Hematopoietic multipotent progenitor cell treated with erythropoietin and hydrocortisone succinate and interleukin-3 and kit ligand, for 15 days (in vitro differentiated cells): Measurements from ENCODE around the gene RPP40.
"Not testable (repeated sequence)": the region's sequence is repeated elsewhere in the genome, so short reads cannot be mapped to it uniquely, and the experiment has no call there.

Source experiments
- DNase-seq: peaks from one replicate; pipeline ENCODE4 v3.0.0-alpha.2; 2015; ENCODE audit warnings: low spot score

Gene RPP40

DNA sequence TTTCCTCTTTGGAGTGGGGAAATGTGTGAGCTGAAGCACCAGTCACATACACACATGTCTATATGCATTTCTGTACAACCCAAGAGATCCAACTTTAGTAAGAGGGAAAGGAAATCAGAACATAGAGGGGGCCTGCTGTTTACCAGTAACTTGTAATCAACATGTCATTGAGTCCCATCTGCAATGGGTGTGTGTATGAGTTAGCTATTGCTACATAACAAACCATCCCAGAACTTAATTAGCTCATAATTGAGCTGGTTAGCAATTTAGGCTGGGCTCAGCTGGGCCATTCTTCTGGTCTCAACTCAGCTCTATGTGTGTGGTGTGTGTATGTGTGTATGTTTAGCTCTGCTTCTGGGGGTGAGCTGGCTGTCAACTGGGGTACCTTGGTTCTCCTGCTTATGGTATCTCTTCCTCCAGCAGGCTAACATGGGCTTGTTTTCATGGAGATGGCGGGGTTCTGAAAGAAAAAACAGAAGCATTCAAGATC is 10.3 kb upstream of the RPP40 start:
- DNase-seq: no peak

DNA sequence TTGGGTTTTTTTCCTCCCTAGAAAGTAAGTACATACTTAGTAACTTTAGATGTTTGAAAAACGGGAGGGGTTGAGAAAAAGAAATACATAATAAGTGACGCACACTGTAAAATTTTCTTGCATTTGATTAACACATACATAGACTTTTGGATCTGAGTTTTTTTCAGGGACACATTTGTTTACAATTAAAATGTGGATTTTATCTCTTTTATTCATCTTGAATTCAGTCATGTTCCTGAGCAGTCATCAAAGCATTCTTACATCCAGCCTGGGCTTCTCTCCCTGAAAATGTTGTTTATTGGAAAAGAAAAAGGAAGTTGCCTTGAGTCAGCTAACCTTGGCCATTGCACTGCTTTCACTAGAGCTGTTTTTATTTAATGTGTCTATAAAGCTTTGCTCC is 8.7 kb upstream of the RPP40 start:
- no peak for DNase-seq

DNA sequence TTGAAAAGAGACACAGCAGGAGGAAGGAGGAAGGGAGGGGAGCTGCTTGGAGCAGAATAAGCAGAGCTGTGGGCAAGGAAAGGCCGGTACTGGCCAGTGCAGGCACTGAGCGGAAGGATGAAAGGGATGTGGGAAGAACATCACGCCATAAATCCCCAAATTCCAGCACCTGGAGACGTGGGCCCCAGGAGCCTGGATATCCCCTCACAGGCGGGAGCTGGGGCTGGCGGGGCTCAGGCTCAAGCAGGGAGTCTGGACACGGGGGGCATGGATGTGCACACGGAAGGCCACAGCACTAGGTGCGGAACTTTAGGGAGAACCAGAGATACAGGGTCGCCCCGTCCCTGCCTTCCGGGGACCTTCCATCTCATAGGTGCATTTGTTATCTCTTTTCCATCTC is 7.5 kb upstream of the RPP40 start:
- DNase-seq: no peak

DNA sequence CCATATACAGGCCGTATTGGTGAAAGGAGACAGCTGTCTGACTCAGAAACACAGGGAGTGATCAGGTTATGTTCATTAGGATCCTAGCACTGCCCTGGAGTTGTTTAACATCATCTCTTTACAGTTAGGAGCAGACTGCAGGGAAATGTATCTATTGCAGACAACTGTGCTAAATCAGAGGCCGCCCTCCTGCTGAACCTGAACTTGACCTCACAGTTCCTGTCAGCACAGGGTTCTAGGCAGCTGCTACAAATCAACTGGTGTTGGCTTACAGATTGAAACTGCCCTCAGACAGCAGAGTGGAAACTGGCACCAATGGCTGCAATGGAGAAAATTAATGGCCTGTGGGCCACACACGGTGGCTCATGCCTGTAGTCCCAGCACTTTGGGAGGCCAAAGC is 3.7 kb upstream of the RPP40 start:
- no peak for DNase-seq

DNA sequence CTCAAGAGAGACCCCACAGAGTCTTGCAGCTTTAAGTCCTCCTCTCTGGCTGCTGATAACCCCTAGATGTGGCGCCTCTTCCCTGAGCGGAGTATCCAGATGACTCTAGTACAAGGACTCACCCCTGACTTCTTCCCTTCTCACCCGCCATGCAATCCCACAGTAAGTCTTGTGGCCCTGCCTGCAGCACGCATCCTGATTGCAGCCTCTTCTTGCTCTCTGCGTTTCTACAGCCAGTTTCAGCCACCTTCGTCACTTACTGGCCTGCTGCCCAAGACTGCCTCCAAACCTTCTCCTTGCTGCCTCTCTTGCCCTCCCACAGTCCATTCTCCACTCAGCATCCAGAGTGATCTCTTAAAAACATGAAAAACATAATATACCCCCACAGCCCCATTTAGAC is 2.4 kb upstream of the RPP40 start:
- no peak for DNase-seq

DNA sequence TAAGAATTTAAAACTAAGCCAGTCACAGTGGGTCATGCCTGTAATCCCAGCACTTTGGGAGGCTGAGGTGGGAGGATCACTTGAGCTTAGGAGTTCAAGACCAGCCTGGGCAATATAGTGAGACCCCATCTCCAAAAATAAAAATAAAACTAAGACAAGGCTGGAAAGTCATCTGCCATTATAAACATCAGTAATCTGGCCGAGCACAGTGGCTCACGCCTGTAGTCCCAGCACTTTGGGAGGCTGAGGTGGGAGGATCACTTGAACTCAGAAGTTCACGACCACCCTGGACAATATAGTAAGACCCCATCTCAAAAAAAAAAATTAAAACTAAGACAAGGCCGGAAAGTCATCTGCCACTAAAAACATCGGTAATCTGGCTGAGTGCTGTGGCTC is 1.2 kb upstream of the RPP40 start:
- not testable (repeated sequence) for DNase-seq

DNA sequence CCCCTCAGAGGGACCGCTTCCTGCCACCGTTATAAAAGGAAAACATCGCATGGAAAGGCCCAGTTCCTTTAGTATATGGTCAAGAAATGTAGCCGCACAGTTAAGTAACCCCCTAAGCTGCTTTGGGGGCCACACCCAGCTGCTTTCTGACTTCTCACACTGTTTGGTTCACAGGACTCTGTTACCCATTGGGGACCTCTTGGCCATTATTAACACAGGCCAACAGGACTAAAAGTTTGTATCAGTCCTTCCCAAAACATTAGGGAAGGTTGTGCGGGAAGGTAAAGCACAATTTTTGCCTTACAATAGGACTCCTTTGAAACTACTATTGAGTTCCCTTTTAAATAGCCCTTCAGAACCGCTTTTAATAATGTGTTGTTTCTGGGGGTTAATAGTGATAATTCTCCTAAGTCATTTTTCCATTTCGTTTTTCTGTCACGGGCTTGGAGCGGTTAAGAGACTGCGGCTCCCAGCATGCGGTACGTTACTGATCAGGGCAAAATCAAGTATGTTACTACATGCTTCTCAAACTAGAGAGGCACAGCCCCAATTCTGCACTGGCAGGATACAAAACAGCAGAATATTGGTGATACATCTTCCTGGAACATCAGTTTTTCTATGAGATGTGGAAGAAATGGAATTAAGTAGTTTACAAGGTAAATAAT is 668 bp upstream of the RPP40 start:
- peak; percentile 36 for DNase-seq

DNA sequence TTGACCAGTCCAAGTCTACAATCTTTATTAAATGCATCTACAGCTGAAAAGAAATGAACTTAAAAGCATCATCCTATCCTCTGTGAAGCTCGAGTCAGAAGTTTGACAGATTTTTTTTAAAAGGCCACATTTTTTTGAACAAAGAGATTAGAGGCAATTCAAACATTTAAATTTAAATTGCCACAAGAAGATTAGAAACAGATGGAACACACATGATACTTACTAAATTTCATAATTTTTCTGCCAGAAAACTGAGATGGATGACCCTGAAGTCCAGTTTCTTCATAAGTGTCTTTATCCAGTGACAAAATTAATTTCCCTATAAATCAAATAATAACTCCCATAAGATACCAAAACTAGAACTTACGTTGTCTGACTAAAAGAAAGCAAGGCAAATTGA is 4.3 kb downstream of the RPP40 start:
- no peak for DNase-seq

DNA sequence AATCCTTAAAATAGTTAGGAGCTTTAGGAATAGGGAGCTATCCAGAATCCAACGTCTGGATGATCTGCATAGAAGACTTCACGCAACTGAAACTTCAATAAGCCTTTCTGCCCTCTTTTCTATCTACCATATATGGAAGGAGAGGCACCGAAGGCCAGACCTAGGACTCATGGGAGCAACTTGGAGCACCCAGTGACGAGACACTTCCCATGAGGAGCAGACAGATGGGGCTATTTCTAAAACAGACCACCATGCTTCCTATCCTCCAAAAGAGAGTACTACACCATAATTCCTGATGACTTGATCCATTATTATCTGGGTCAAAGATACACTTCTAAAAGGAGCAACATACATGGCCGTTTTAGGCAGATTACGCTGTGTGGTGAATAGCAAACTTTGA is 6.0 kb downstream of the RPP40 start:
- DNase-seq: no peak

DNA sequence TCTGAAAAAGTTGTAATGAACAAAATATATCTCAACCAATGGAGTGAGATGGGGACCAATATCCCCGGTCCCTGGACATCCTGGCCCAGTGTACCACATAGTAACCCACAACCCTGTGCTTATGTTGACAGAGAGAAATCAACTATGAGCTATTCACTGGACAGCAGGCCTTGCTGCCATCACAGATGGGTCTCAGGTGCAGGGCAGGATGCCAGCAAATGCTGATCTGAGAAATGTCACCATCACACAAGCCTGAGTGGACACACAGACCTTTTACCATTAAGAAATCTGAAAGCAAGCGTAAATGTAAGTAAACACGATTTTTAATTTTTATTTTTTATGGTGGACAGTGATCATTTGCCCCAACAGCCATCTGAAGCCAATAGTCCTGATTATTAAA is 9.1 kb downstream of the RPP40 start:
- DNase-seq: no peak

DNA sequence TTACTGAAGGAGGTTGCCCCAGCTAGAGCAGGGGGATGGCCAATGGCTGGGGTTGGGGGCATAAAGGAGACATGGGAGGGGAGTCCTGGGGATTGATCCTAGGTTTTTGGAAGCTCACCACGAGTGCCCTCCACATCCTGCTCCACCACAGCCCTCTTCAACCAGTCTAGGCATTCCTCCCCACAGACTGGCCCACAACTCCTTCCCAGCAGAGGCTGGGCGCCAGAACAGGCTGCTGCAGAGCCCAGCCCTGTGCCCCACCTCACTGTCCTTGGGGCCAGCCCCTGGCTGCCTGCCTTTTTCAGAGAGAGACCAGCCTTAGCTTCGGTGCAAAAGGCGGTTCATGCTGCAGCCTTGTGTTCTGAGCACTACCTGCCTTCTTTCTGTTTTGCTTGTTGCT is 16.4 kb downstream of the RPP40 start:
- DNase-seq: no peak

DNA sequence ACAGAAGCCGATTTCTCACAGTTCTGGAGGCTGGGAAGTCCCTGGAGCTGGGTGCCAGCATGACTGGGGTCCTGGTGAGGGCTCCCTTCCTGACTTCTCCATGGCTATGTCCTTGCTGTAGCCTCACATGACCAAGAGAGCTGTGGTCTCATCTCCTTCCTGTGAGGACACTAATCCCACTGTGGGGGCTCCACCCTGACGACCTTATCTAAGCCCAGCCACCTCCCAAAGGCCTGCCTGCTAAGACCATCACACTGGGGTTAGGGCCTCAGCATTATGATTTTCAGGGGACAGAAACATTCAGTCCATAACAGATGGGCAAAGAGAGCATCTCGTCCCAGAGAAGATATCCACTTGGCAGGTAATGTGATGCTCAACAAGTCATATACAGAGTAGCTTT is 16.8 kb downstream of the RPP40 start:
- DNase-seq: no peak

DNA sequence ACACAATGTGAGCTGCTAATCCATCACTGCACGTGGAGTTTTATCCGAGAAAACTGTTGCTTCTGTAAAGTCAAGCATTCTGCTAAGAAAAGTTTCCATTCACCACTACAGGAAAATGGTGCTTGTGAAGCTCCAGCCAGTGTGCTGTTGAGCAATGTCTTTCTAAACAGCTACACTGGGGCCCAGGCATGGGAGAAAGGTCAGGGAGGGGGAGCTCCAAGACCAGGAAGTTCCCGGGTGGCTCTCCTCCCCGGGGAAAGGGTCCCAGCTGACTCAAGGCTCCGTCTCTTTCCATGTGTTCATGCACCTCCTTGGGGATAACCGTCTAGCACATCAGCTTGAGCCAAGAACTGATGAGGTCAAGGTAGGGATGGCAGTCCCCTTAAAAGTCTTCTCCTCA is 20.5 kb downstream of the RPP40 start:
- no peak for DNase-seq

DNA sequence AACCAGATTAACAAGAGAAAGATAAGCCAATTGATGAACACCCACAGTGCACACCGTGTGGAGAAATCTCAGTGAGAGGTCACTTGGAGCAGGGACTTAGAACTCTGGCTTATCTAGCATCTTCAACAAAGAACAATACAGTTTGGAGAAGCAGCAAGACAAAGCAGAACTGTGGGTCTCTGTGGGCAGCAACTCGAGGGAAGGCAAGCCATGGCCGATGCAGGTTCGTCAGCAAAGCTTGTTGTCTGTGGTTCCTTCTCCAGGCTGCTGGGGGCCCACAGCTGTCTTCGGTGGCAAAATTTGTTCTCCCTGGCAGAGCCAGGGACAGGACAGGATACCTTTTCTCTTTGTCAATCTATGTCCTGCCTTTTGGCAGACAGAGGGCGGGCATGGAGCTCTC is 22.1 kb downstream of the RPP40 start:
- DNase-seq: no peak

DNA sequence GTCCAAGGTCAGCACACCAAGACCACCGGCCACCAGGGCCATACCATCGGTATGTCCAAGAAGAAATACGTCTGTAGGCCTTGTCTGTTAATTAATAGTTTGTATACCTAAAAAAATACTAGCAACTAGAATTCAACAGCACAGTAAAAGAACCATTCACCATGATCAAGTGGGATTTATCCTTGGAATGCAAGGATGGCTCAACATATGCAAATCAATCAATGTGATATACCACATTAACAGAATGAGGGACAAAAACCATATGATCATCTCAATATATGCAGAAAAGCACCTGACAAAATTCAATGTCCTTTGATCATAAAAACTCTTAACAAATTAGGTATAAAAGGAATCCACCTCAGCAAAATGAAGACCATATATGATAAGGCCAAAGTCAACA is 24.4 kb downstream of the RPP40 start:
- no peak for DNase-seq

DNA sequence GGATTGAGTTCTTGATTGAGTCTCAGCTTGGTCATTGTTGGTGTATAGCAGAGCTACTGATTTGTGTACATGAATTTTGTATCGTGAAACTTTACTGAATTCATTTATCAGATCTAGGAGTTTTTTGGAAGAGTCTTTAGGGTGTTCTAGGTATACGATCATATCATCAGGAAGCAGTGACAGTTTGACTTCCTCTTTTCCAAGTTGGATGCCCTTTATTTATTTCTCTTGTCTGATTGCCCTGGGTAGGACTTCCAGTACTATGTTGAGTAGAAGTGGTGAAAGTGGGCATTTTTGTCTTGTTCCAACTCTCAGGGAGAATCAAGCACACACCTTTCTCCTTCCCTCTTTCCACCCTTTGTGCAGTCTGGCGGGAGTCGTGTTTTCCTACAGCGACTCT is 26.4 kb downstream of the RPP40 start:
- no peak for DNase-seq

DNA sequence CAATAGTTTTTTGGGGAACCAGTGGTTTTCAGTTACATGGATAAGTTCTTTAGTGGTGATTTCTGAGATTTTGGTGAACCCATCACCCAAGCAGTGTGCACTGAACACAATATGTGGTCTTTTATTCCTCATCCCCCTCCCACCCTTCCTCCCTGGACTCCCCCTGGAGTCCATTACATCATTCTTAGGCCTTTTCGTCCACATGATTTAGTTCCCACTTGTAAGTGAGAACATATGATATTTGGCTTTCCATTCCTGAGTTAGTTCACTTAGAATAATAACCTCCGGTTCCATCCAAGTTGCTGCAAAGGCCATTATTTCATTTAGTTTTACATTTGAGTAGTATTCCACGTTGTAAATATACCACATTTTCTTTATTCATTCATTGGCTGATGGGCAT is 28.3 kb downstream of the RPP40 start:
- no peak for DNase-seq

DNA sequence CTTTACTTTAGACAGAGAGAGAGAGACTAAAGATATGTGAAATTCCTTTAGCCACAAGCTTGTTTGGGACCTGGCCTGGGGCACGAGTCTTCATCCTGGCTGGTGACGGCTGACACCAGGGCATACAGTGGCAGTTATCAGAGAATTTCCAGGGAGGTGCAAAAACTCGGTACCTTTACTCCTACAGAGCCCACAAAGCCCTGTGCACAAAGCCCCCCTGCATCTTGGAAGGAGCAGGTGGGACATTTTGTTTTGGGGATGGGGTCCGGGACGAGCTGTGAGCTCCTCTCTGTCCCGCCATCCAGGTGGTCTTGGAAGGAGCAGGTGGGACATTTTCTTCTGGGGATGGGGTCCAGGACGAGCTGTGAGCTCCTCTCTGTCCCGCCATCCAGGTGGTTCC is 28.9 kb downstream of the RPP40 start:
- no peak for DNase-seq

DNA sequence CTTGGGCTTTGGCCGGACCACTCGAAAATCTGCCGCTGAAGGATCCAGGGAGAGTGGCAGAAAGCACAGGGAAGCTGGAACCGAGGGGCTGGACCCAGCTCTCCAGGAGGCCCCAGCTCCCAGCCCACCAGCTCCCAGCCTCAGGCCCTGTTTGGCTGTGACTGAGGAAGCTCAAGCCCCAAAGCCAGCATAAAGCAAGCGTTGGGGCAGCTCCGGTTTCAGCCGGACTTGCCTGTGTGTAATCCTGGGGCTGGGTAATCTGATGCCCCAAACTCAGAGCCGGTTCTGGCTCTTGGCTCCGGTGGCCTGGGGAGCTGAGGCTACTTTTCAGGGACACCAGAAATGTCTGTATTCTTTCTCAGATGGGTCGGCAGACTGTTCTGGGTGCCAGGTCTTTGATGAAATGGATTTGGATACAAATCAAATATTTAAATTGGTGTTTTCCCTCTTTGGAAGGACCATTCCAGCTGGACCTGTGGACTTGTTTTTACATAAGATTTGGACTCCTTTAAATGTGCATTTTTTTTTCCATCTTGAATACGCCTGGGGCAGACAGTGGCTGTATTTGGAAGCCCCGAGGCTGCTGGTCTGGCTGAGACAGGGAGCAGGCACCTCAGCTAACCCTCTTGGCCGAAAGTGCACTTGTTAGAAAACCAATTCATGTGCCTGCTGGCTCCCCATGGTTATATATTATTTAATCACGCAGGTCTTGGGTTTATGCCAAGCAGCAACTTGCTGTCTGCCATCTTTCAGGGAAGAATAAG is 29.7 kb downstream of the RPP40 start:
- no peak for DNase-seq

DNA sequence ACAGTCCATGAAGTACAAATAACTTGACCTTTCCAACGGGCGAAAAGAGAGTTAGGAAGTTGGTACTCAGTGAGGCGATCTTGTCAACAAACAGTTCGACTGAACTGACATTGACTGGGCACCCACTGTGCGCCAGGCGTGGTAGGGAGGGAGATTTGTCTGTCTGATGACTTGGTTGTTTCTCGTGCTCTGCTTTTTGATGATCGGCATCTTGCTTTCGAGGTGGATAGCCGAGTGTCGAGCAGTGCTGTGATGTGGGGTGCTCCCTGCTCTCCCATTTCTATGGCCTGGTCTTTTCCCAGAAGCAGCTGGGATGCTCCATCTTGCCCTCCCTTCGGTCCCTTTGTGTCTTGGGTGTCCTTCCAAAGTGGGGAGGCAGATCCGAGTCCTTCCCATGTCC is 30.4 kb downstream of the RPP40 start:
- no peak for DNase-seq

DNA sequence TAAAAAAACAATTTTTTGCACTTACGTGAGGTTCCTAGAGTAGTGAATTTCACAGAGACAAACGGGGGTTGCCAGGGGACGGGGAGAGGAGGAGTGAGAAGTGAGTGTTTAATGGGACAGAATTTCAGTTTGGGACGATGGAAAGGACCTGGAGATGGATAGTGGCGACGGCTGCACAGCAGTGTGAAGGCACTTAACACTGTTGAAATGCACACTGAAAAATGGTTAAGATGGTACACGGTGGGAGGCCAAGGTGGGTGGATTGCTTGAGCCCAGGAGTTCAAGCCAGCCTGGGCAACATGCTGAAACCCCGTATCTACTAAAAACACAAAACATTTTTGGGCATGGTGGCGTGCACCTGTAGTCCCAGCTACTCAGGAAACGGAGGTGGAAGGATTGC is 31.4 kb downstream of the RPP40 start:
- no peak for DNase-seq

DNA sequence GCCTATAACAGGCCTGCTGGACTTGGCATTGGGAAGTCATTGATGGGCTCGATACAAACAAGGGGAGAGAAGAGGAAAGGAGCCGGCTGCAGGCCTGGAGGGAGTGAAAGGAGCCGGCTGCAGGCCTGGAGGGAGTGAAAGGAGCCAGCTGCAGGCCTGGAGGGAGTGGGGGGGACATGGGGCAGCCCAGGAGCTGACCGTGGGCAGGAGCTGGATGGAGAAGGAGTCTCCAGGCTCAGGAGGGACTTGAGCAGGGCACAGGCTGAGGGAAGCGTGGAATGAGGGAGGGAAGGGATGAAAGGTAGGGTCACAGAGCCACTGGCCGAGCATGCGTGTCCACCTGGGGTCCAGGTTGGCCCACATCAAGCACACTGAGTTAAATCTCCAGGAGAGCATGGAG is 32.0 kb downstream of the RPP40 start:
- DNase-seq: no peak

DNA sequence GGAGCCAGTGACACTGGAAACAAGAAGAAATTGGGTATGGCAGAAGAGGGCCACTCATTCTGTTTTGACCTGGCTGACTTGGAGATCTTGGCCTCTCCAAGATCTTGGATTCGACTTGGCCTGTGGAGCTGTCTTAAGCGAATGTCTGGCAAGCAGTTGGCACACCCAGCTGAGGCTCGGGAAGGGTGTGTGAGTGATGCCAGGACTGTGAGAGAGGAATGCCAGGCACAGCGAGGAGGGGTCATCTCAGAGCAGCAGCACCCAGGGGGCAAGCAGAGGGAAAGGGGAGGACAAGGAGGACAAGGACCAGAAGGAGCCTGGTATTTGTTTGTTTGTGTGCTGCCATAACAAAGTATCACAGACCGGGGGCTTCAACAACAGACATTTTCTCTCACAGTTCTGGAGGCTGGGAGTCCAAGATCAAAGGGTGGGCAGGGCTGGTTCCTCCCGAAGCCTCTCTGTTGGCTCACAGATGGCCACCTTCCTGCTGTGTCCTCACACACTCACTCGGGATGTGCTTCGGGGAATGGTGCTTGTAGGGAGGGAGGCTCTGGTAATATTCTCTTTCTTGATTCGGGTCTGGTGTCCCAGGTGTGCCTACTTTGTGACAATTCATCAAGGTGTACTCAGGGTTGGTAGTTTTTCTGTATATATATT is 33.0 kb downstream of the RPP40 start:
- no peak for DNase-seq
